SK-N-SH treated with all-trans-retinoic acid at 6 μM for 48 hours (cell line): ENCODE results near the gene CAV2.

ENCODE experiments used
- ATAC-seq: fragments of 200-7000 bp; cut with Tn5 transposase; 3 replicates; pipeline ENCODE4 v1.9.1; 2020; ENCODE audit warnings: mild to moderate bottlenecking, moderate library complexity
- ARNTL ChIP-seq: fragments of 450-650 bp; formaldehyde crosslinking; IDR thresholded peaks from 2 replicates; pipeline ENCODE4 v1.5.0; 2020; ENCODE audit warnings: low read depth, mild to moderate bottlenecking, moderate library complexity, borderline replicate concordance
- BACH2 ChIP-seq: fragments of 250-450 bp; sonication (Bioruptor Pico); IDR thresholded peaks from 2 replicates; pipeline ENCODE4 v1.9.0; 2021; ENCODE audit warnings: mild to moderate bottlenecking, borderline replicate concordance
- CREB5 ChIP-seq: fragments of 250-450 bp; sonication (Bioruptor Pico); IDR thresholded peaks from 2 replicates; pipeline ENCODE4 v1.5.1; 2020; ENCODE audit warnings: low read depth, mild to moderate bottlenecking, moderate library complexity
- CSDC2 ChIP-seq: fragments of 250-450 bp; sonication (Bioruptor Pico); IDR thresholded peaks from 2 replicates; pipeline ENCODE4 v1.5.0; 2020; ENCODE audit warnings: mild to moderate bottlenecking, moderate library complexity
- CSRNP3 ChIP-seq: fragments of 250-450 bp; sonication (Bioruptor Pico); IDR thresholded peaks from 2 replicates; pipeline ENCODE4 v1.5.1; 2021; ENCODE audit warnings: mild to moderate bottlenecking, moderate library complexity
- ESRRG ChIP-seq: fragments of 250-450 bp; sonication (Bioruptor Pico); IDR thresholded peaks from 2 replicates; pipeline ENCODE4 v1.6.1; 2021; ENCODE audit warnings: mild to moderate bottlenecking
- GLIS3 ChIP-seq: fragments of 250-450 bp; sonication (Bioruptor Pico); IDR thresholded peaks from 2 replicates; pipeline ENCODE4 v1.5.0; 2020; ENCODE audit warnings: mild to moderate bottlenecking, moderate library complexity
- OSR1 ChIP-seq: fragments of 250-450 bp; sonication (Bioruptor Pico); IDR thresholded peaks from 2 replicates; pipeline ENCODE4 v1.8.0; 2022; ENCODE audit warnings: moderate library complexity, mild to moderate bottlenecking, inconsistent platforms
- PATZ1 ChIP-seq: fragments of 250-450 bp; sonication (Bioruptor Pico); IDR thresholded peaks from 2 replicates; pipeline ENCODE4 v1.8.0; 2020; ENCODE audit warnings: mild to moderate bottlenecking, moderate library complexity, borderline replicate concordance
- POU6F1 ChIP-seq: fragments of 250-450 bp; sonication (Bioruptor Pico); IDR thresholded peaks from 2 replicates; pipeline ENCODE4 v1.8.0; 2021; ENCODE audit warnings: low read depth, mild to moderate bottlenecking, moderate library complexity, borderline replicate concordance
- PPARA ChIP-seq: fragments of 250-450 bp; sonication (Bioruptor Pico); IDR thresholded peaks from 2 replicates; pipeline ENCODE4 v1.5.0; 2020; ENCODE audit warnings: mild to moderate bottlenecking, borderline replicate concordance
- RARB ChIP-seq: fragments of 250-450 bp; sonication (Bioruptor Pico); IDR thresholded peaks from 2 replicates; pipeline ENCODE4 v1.8.0; 2021; ENCODE audit warnings: mild to moderate bottlenecking, moderate library complexity
- SNAI2 ChIP-seq: fragments of 250-450 bp; sonication (Bioruptor Pico); IDR thresholded peaks from 2 replicates; pipeline ENCODE4 v1.5.0; 2020; ENCODE audit warnings: mild to moderate bottlenecking, moderate library complexity
- TCF4 ChIP-seq: fragments of 250-450 bp; sonication (Bioruptor Pico); IDR thresholded peaks from 2 replicates; pipeline ENCODE4 v1.8.0; 2021; ENCODE audit warnings: mild to moderate bottlenecking, moderate library complexity, borderline replicate concordance
- TOX ChIP-seq: fragments of 250-450 bp; sonication (Bioruptor Pico); IDR thresholded peaks from 2 replicates; pipeline ENCODE4 v1.8.0; 2021; ENCODE audit warnings: mild to moderate bottlenecking, moderate library complexity, borderline replicate concordance
- TSHZ2 ChIP-seq: fragments of 250-450 bp; sonication (Bioruptor Pico); IDR thresholded peaks from 2 replicates; pipeline ENCODE4 v1.5.0; 2020; ENCODE audit warnings: mild to moderate bottlenecking, moderate library complexity
- ZC3H10 ChIP-seq: fragments of 250-450 bp; sonication (Bioruptor Pico); IDR thresholded peaks from 2 replicates; pipeline ENCODE4 v1.5.1; 2021; ENCODE audit warnings: mild to moderate bottlenecking, moderate library complexity
- ZFP3 ChIP-seq: fragments of 250-450 bp; sonication (Bioruptor Pico); IDR thresholded peaks from 2 replicates; pipeline ENCODE4 v1.5.0; 2020; ENCODE audit warnings: mild to moderate bottlenecking, moderate library complexity
- ZFP30 ChIP-seq: fragments of 450-650 bp; formaldehyde crosslinking; IDR thresholded peaks from 2 replicates; pipeline ENCODE4 v1.5.0; 2022; ENCODE audit warnings: mild to moderate bottlenecking, moderate library complexity
- ZNF565 ChIP-seq: fragments of 450-650 bp; formaldehyde crosslinking; conservative IDR thresholded peaks from 2 replicates; pipeline ENCODE4 v1.5.0; 2020; ENCODE audit warnings: low read depth, mild to moderate bottlenecking, moderate library complexity
- ZNF70 ChIP-seq: fragments of 450-650 bp; formaldehyde crosslinking; IDR thresholded peaks from 2 replicates; pipeline ENCODE4 v1.5.0; 2020; ENCODE audit warnings: mild to moderate bottlenecking, moderate library complexity
- ZNF8 ChIP-seq: fragments of 450-650 bp; formaldehyde crosslinking; IDR thresholded peaks from 2 replicates; pipeline ENCODE4 v1.5.0; 2020; ENCODE audit warnings: mild to moderate bottlenecking, moderate library complexity

The CAV2 gene

GRCh38 chr7:116541951-116542350 is 42.4 kb downstream of the CAV2 start:
- TF ChIP-seq ZFP3 (CRISPR knock-in tag) (no peak), ZNF565 (CRISPR knock-in tag) (no peak), TOX (CRISPR knock-in tag) (no peak), CREB5 (CRISPR knock-in tag) (no peak), RARB (CRISPR knock-in tag) (no peak), TCF4 (CRISPR knock-in tag) (no peak), PPARA (no peak), ZNF8 (CRISPR knock-in tag) (no peak), ZC3H10 (CRISPR knock-in tag) (no peak)
- peak; percentile 2; the same call in 1 of the 3 replicates for ATAC-seq

GRCh38 chr7:116542618-116543017 is 43.1 kb downstream of the CAV2 start:
- TF ChIP-seq TOX (CRISPR knock-in tag) (no peak), ZFP30 (no peak), OSR1 (CRISPR knock-in tag) (no peak), GLIS3 (CRISPR knock-in tag) (no peak), ZNF565 (CRISPR knock-in tag) (no peak), ESRRG (CRISPR knock-in tag) (no peak), CSRNP3 (CRISPR knock-in tag) (no peak), TCF4 (CRISPR knock-in tag) (no peak), ARNTL (CRISPR knock-in tag) (no peak), ZNF70 (CRISPR knock-in tag) (no peak), POU6F1 (CRISPR knock-in tag) (no peak), SNAI2 (no peak), ZC3H10 (CRISPR knock-in tag) (no peak), BACH2 (CRISPR knock-in tag) (no peak), TSHZ2 (no peak), PATZ1 (CRISPR knock-in tag) (no peak), CSDC2 (CRISPR knock-in tag) (no peak), CREB5 (CRISPR knock-in tag) (no peak), ZFP3 (CRISPR knock-in tag) (no peak)
- TF ChIP-seq, all 23 proteins: peak for 0

More at GRCh38 chr7:116542618-116543017, 43.1 kb downstream of the CAV2 start:
- ATAC-seq: peak; percentile 6
